Endodermal cell (in vitro differentiated cells): Measurements from ENCODE around the gene ARHGEF10L. TPM values are rescaled to one million over a fixed set of nuclear protein-coding genes. Genes with fewer than 3 reads are reported as not detected.

Experiments
- DNase-seq: peaks from one replicate; pipeline ENCODE4 v3.0.0-alpha.2; 2017
- H3K27ac ChIP-seq: 2 replicates; pipeline ENCODE4 v1.5.1; 2013; ENCODE audit warnings: mild to moderate bottlenecking, low read depth, low read length, moderate library complexity
- H3K27me3 ChIP-seq: 2 replicates; pipeline ENCODE4 v1.6.1; 2013; ENCODE audit warnings: mild to moderate bottlenecking, low read length, moderate library complexity; ENCODE audit not compliant: insufficient read depth, control insufficient read depth, poor library complexity, severe bottlenecking
- H3K36me3 ChIP-seq: 2 replicates; pipeline ENCODE4 v1.7.0; 2013; ENCODE audit warnings: mild to moderate bottlenecking, low read length, moderate library complexity; ENCODE audit not compliant: control insufficient read depth, insufficient read depth
- H3K4me1 ChIP-seq: one replicate; pipeline ENCODE4 v1.7.0; 2013; ENCODE audit warnings: low read length; ENCODE audit not compliant: control insufficient read depth, insufficient read depth
- H3K4me3 ChIP-seq: 2 replicates; pipeline ENCODE4 v1.5.1; 2013; ENCODE audit warnings: mild to moderate bottlenecking, low read length, moderate library complexity
- H3K9ac ChIP-seq: 2 replicates; pipeline ENCODE4 v1.6.1; 2013; ENCODE audit warnings: mild to moderate bottlenecking, low read length, moderate library complexity; ENCODE audit not compliant: poor library complexity, severe bottlenecking; ENCODE audit errors: extremely low read depth
- H3K9me3 ChIP-seq: 2 replicates; pipeline ENCODE4 v1.6.1; 2013; ENCODE audit warnings: mild to moderate bottlenecking, low read length, moderate library complexity; ENCODE audit not compliant: control insufficient read depth
- H3K27ac Mint-ChIP-seq: 2 replicates; pipeline ENCODE4 v1.8.0; 2020; ENCODE audit warnings: mixed read lengths
- H3K27me3 Mint-ChIP-seq: 2 replicates; pipeline ENCODE4 v1.8.0; 2021; ENCODE audit warnings: mild to moderate bottlenecking, mixed read lengths; ENCODE audit not compliant: insufficient read depth
- H3K36me3 Mint-ChIP-seq: 2 replicates; pipeline ENCODE4 v1.8.0; 2020; ENCODE audit warnings: low read depth, mixed read lengths
- H3K4me1 Mint-ChIP-seq: 2 replicates; pipeline ENCODE4 v1.8.0; 2020; ENCODE audit warnings: mixed read lengths
- H3K4me3 Mint-ChIP-seq: 2 replicates; pipeline ENCODE4 v1.8.0; 2020; ENCODE audit warnings: mild to moderate bottlenecking, moderate library complexity, mixed read lengths
- H3K9me3 Mint-ChIP-seq: 2 replicates; pipeline ENCODE4 v1.8.0; 2020; ENCODE audit warnings: mild to moderate bottlenecking, mixed read lengths
- WGBS, 2 experiments: methylation state at CpG; one replicate each; pipeline versions ENCODE4 v1.1.5 to v1.1.7; 2013; ENCODE audit warnings: missing lambda C conversion rate in 2 of 2, mixed read lengths in 1 of 2; ENCODE audit not compliant: insufficient coverage in 1 of 2, insufficient read length in 1 of 2; 5-methylcytosine and 5-hydroxymethylcytosine counted together
- total RNA-seq, 2 donors: library from RNA; stranded (reverse); fragmentation: NEBNext Ultra II Directional in 1 of 2; extraction: Animal tissue kit (Norgen Biotek cat#: 25700) in 1 of 2; gene quantifications; 2 replicates in 1 of 2; 3 replicates in 1 of 2; pipeline ENCODE4 v1.2.1, GENCODE V29; 2021
- TF ChIP-seq, protein P1 (sequence below): fragments of 200-600 bp; sonication (generic); conservative IDR thresholded peaks from 2 replicates; pipeline ENCODE4 v1.5.0; 2021; ENCODE audit warnings: antibody characterized with exemption, mild to moderate bottlenecking

ARHGEF10L gene
- total RNA-seq, 2 donors from 2014 or later = 5.2 to 10.5 TPM

GRCh38 chr1:17725084-17725719 lies 185.7 kb downstream of the ARHGEF10L start:
- H3K4me3 Mint-ChIP-seq = no peak overlapping the region
- no peak for DNase-seq
- peaks cover 19% of the 10 kb centered on the region for H3K27me3 Mint-ChIP-seq
- WGBS, 2 experiments = 84 to 94% methylated on average over 8 to 9 of the region's 9 CpGs
- Histone ChIP-seq H3K9me3 (no peaks in the 10 kb centered on the region), H3K27ac (no peak overlapping the region), H3K4me1 (no peaks in the 10 kb centered on the region), H3K4me3 (no peak overlapping the region), H3K27me3 (peaks cover 11% of the 10 kb centered on the region), H3K36me3 (no peaks in the 10 kb centered on the region), H3K9ac (no peak overlapping the region)
- H3K9me3 Mint-ChIP-seq = peaks cover 8% of the 10 kb centered on the region
- no peak overlapping the region for H3K27ac Mint-ChIP-seq
- no peaks in the 10 kb centered on the region for H3K36me3 Mint-ChIP-seq
- TF ChIP-seq, protein P1, sequence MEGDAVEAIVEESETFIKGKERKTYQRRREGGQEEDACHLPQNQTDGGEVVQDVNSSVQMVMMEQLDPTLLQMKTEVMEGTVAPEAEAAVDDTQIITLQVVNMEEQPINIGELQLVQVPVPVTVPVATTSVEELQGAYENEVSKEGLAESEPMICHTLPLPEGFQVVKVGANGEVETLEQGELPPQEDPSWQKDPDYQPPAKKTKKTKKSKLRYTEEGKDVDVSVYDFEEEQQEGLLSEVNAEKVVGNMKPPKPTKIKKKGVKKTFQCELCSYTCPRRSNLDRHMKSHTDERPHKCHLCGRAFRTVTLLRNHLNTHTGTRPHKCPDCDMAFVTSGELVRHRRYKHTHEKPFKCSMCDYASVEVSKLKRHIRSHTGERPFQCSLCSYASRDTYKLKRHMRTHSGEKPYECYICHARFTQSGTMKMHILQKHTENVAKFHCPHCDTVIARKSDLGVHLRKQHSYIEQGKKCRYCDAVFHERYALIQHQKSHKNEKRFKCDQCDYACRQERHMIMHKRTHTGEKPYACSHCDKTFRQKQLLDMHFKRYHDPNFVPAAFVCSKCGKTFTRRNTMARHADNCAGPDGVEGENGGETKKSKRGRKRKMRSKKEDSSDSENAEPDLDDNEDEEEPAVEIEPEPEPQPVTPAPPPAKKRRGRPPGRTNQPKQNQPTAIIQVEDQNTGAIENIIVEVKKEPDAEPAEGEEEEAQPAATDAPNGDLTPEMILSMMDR = no peak
- peaks cover 3% of the 10 kb centered on the region for H3K4me1 Mint-ChIP-seq

DNA sequence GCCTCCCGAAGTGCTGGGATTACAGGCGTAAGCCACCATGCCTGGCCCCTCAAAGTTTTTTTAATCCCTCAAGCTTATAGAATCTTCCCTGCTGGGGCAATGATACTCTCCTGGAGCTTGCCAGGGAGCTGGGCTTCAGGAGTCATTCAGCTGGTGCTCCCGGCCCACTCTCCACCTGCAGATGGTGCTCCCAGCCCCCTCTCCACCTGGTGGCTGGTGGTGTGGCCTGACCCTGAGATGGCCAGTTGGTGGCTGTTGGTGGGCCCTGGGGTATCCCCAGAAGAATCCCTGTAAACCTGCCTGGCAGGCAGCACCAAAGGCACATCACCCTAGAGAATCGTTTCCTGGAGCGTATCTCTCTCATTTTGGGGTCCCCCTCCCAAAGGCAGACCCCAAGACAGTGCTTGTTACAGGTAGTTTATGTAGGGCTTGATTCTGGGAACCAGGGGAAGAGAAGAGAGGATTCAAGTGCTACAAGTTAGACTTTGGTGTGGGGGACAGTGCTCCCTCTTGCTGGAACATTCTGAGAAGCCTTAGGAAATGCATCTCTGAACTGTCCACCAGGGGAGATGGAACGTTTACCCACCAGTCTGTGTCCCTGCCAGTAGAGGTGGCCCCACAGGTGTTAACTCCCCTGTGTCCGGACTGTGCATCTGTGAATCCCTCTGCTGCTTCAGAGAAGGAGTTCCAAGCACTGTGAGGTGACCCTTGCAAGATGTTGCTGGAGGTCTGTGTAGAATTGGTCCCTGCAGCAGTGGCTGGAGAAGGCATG lies 186.5 kb downstream of the ARHGEF10L start:
- Mint-ChIP-seq H3K36me3 (no peaks in the 10 kb centered on the region), H3K9me3 (peaks cover 8% of the 10 kb centered on the region), H3K27ac (no peak overlapping the region), H3K4me1 (peaks cover 3% of the 10 kb centered on the region), H3K4me3 (no peak overlapping the region), H3K27me3 (peaks cover 19% of the 10 kb centered on the region)
- H3K27ac ChIP-seq = no peak overlapping the region
- no peaks in the 10 kb centered on the region for H3K4me1 ChIP-seq
- H3K9ac ChIP-seq = no peak overlapping the region
- no peak for DNase-seq
- TF ChIP-seq, protein P1 = peak; percentile 8
- H3K36me3 ChIP-seq = no peaks in the 10 kb centered on the region
- WGBS, 2 experiments = 68 to 80% methylated on average over 2 to 7 of the region's 7 CpGs
- peaks cover 16% of the 10 kb centered on the region for H3K27me3 ChIP-seq
- no peak overlapping the region for H3K4me3 ChIP-seq
- no peaks in the 10 kb centered on the region for H3K9me3 ChIP-seq

GRCh38 chr1:17728123-17728712 lies 188.7 kb downstream of the ARHGEF10L start:
- Histone ChIP-seq H3K36me3 (no peaks in the 10 kb centered on the region), H3K9me3 (no peaks in the 10 kb centered on the region), H3K4me3 (no peak overlapping the region), H3K27me3 (peaks cover 5% of the 10 kb centered on the region), H3K4me1 (no peaks in the 10 kb centered on the region), H3K27ac (no peak overlapping the region), H3K9ac (no peak overlapping the region)
- 73 to 96% methylated on average over 3 to 6 of the region's 6 CpGs for WGBS, 2 experiments
- Mint-ChIP-seq H3K4me3 (no peak overlapping the region), H3K9me3 (peaks cover 8% of the 10 kb centered on the region), H3K27me3 (peaks cover 12% of the 10 kb centered on the region), H3K27ac (no peak overlapping the region), H3K36me3 (no peaks in the 10 kb centered on the region), H3K4me1 (peaks cover 3% of the 10 kb centered on the region)
- DNase-seq = no peak
- TF ChIP-seq, protein P1 = peak; percentile 35
